Measurements from ENCODE around the gene ZBTB7C. TPM values are rescaled to one million over a fixed set of nuclear protein-coding genes. Genes with fewer than 3 reads are reported as not detected.

ZBTB7C gene
- total RNA-seq, 2 experiments from 2014 or later: not detected

DNA sequence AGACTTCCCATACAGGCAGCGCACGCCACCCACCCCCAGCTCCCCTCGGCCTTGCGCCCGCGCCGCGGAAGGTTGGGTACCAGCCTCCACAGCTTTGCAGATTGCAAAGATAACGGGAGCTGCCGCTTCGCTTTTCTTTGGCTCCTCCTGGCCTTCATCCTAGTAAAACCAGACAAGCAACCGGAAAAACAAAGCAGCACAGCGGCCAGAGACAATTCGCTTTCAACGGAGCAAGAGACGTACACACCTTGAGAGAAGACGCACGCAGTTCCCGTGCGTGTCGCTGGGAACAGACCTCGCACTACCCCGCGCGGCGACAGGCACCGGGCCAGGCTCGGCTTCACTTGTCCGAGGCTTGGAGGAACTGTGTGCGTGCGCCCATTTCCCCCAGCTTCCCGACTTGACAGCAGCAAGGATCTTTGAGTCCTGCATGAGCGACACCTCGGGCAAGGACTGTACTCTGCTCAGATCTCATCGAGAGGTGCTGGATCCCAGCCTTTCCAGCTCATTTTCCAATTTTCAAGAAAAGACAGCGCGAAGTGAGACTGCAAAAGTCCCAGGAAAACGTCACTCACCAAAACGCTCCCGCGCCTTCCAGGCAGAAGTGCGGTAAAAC lies 964 bp downstream of the ZBTB7C start:
- H3K79me2 ChIP-seq (ENCODE audit: insufficient read depth, low read depth, low read length): no peaks in the 10 kb centered on the region
- no peak overlapping the region for H3K4me2 ChIP-seq (ENCODE audit: low read length)
- TF ChIP-seq, protein P1, sequence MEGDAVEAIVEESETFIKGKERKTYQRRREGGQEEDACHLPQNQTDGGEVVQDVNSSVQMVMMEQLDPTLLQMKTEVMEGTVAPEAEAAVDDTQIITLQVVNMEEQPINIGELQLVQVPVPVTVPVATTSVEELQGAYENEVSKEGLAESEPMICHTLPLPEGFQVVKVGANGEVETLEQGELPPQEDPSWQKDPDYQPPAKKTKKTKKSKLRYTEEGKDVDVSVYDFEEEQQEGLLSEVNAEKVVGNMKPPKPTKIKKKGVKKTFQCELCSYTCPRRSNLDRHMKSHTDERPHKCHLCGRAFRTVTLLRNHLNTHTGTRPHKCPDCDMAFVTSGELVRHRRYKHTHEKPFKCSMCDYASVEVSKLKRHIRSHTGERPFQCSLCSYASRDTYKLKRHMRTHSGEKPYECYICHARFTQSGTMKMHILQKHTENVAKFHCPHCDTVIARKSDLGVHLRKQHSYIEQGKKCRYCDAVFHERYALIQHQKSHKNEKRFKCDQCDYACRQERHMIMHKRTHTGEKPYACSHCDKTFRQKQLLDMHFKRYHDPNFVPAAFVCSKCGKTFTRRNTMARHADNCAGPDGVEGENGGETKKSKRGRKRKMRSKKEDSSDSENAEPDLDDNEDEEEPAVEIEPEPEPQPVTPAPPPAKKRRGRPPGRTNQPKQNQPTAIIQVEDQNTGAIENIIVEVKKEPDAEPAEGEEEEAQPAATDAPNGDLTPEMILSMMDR (conservative IDR thresholded peaks at IDR 0.05; ENCODE audit: low read length): no peak
- TF ChIP-seq EZH2phosphoT487 (IDR thresholded peaks at IDR 0.05; ENCODE audit: borderline replicate concordance, low read depth, low read length): no peak
- POLR2A ChIA-PET: no interaction called here
- H3K9me2 ChIP-seq (ENCODE audit: insufficient read depth, low read length): no peaks in the 10 kb centered on the region
- CTCF ChIA-PET (ENCODE audit: unreplicated experiment): no interaction called here
- H2AFZ ChIP-seq (ENCODE audit: low read length): no peak overlapping the region
- no peaks in the 10 kb centered on the region for H3K36me3 ChIP-seq (ENCODE audit: insufficient read depth, low read length)
- no peaks in the 10 kb centered on the region for H3K9me3 ChIP-seq (ENCODE audit: low read length)
- intact Hi-C loops (cut with micrococcal nuclease; ENCODE audit: unreplicated experiment): no loop called here
- BruUV-seq (replicated peaks): no TSS peak
- no peaks in the 10 kb centered on the region for H3K4me1 ChIP-seq (ENCODE audit: insufficient read depth, low read length, poor library complexity, severe bottlenecking)
- H3K27ac ChIP-seq (ENCODE audit: low read depth, low read length, poor library complexity, severe bottlenecking): no peak overlapping the region
- no peak for DNase-seq (ENCODE audit: low spot score)
- no peak overlapping the region for H3K4me3 ChIP-seq (ENCODE audit: low read depth, low read length, poor library complexity, severe bottlenecking)
- no peaks in the 10 kb centered on the region for H4K20me1 ChIP-seq (ENCODE audit: insufficient read depth, low read length)

GRCh38 chr18:48407358-48407757 lies 1.8 kb downstream of the ZBTB7C start:
- H3K4me2 ChIP-seq (ENCODE audit: low read length): no peak overlapping the region
- H3K9me2 ChIP-seq (ENCODE audit: insufficient read depth, low read length): no peaks in the 10 kb centered on the region
- no peaks in the 10 kb centered on the region for H3K9me3 ChIP-seq (ENCODE audit: low read length)
- no TSS peak for BruUV-seq (replicated peaks)
- H2AFZ ChIP-seq (ENCODE audit: low read length): no peak overlapping the region
- no peaks in the 10 kb centered on the region for H3K36me3 ChIP-seq (ENCODE audit: insufficient read depth, low read length)
- H3K4me3 ChIP-seq (ENCODE audit: low read depth, low read length, poor library complexity, severe bottlenecking): no peak overlapping the region
- H4K20me1 ChIP-seq (ENCODE audit: insufficient read depth, low read length): no peaks in the 10 kb centered on the region
- POLR2A ChIA-PET: no interaction called here
- CTCF ChIA-PET (ENCODE audit: unreplicated experiment): no interaction called here
- intact Hi-C loops (cut with micrococcal nuclease; ENCODE audit: unreplicated experiment): no loop called here
- DNase-seq (ENCODE audit: low spot score): no peak
- no peak overlapping the region for H3K27ac ChIP-seq (ENCODE audit: low read depth, low read length, poor library complexity, severe bottlenecking)
- no peaks in the 10 kb centered on the region for H3K4me1 ChIP-seq (ENCODE audit: insufficient read depth, low read length, poor library complexity, severe bottlenecking)
- TF ChIP-seq, protein P1 (conservative IDR thresholded peaks at IDR 0.05; ENCODE audit: low read length): no peak
- no peak for TF ChIP-seq EZH2phosphoT487 (IDR thresholded peaks at IDR 0.05; ENCODE audit: borderline replicate concordance, low read depth, low read length)
- H3K79me2 ChIP-seq (ENCODE audit: insufficient read depth, low read depth, low read length): no peaks in the 10 kb centered on the region

- ChIA-PET POLR2A (no interaction called here), CTCF (ENCODE audit: unreplicated experiment) (no interaction called here)
- intact Hi-C loops (cut with micrococcal nuclease; ENCODE audit: unreplicated experiment): no loop called here
- Histone ChIP-seq H3K36me3 (ENCODE audit: insufficient read depth, low read length) (no peaks in the 10 kb centered on the region), H3K9me3 (ENCODE audit: low read length) (no peaks in the 10 kb centered on the region), H2AFZ (ENCODE audit: low read length) (no peak overlapping the region), H3K9me2 (ENCODE audit: insufficient read depth, low read length) (no peaks in the 10 kb centered on the region), H3K79me2 (ENCODE audit: insufficient read depth, low read depth, low read length) (no peaks in the 10 kb centered on the region), H3K4me3 (ENCODE audit: low read depth, low read length, poor library complexity, severe bottlenecking) (no peak overlapping the region), H3K4me2 (ENCODE audit: low read length) (no peak overlapping the region), H4K20me1 (ENCODE audit: insufficient read depth, low read length) (no peaks in the 10 kb centered on the region; the same call in 1 of the 2 replicates), H3K4me1 (ENCODE audit: insufficient read depth, low read length, poor library complexity, severe bottlenecking) (no peaks in the 10 kb centered on the region), H3K27ac (ENCODE audit: low read depth, low read length, poor library complexity, severe bottlenecking) (no peak overlapping the region)
- DNase-seq (ENCODE audit: low spot score): no peak
- BruUV-seq (replicated peaks): no TSS peak
- TF ChIP-seq EZH2phosphoT487 (IDR thresholded peaks at IDR 0.05; ENCODE audit: borderline replicate concordance, low read depth, low read length): no peak
- TF ChIP-seq, protein P1 (conservative IDR thresholded peaks at IDR 0.05; ENCODE audit: low read length): no peak
Measured at GRCh38 chr18:48405978-48406377, 3.2 kb downstream of the ZBTB7C start.

All from OCI-LY7 (cell line).